Caco-2 (cell line): Measurements from ENCODE around the gene NCKAP5. TPM values are rescaled to one million over a fixed set of nuclear protein-coding genes. Genes with fewer than 3 reads are reported as not detected.

Source experiments
- BruUV-seq: library from RNA; stranded (reverse); fragments of 400-500 nt; replicated peaks from 2 replicates; lab custom pipeline; 2021; lab: Mats Ljungman, UMichigan
- CTCF ChIA-PET: fragments of 300-600 bp; sonication (Branson Sonifier 250); formaldehyde crosslinking; loops from one replicate; lab custom pipeline; 2022; ENCODE audit warnings: antibody characterized with exemption; lab: Charles Lee
- POLR2A ChIA-PET: fragments of 300-600 bp; sonication (Branson Sonifier 250); formaldehyde crosslinking; loops from one replicate; lab custom pipeline; 2022; ENCODE audit warnings: antibody characterized with exemption; lab: Charles Lee
- DNase-seq, 2 experiments: peaks; one replicate each; pipeline versions ENCODE4 v3.0.0 to v3.0.0-alpha.2; 2020 to 2022
- H3K27me3 ChIP-seq: replicated peaks from 2 replicates; pipeline ENCODE4 v1.6.0; 2011; ENCODE audit warnings: low read length; ENCODE audit not compliant: control insufficient read depth, insufficient read depth
- H3K36me3 ChIP-seq: 2 replicates; pipeline ENCODE4 v1.5.1; 2011; ENCODE audit warnings: low read length; ENCODE audit not compliant: control insufficient read depth, insufficient read depth
- H3K4me1 ChIP-seq: fragments of 250-450 bp; sonication (Bioruptor Pico); 2 replicates; pipeline ENCODE4 v1.5.1; 2020; ENCODE audit warnings: mild to moderate bottlenecking
- H3K4me3 ChIP-seq: 2 replicates; pipeline ENCODE4 v1.5.1; 2011; ENCODE audit warnings: low read depth, mild to moderate bottlenecking, control low read depth, low read length
- H3K9me3 ChIP-seq: fragments of 250-450 bp; sonication (Bioruptor Pico); 2 replicates; pipeline ENCODE4 v1.5.1; 2020; ENCODE audit warnings: mild to moderate bottlenecking, moderate library complexity
- H3K27ac Mint-ChIP-seq: one replicate; pipeline ENCODE4 v1.8.0; 2022; ENCODE audit warnings: mixed read lengths; ENCODE audit not compliant: unreplicated experiment
- H3K27me3 Mint-ChIP-seq: one replicate; pipeline ENCODE4 v1.8.0; 2022; ENCODE audit warnings: mixed read lengths; ENCODE audit not compliant: insufficient read depth, unreplicated experiment
- H3K36me3 Mint-ChIP-seq: one replicate; pipeline ENCODE4 v1.8.0; 2022; ENCODE audit warnings: mild to moderate bottlenecking, mixed read lengths; ENCODE audit not compliant: insufficient read depth, unreplicated experiment
- H3K4me1 Mint-ChIP-seq: one replicate; pipeline ENCODE4 v1.8.0; 2022; ENCODE audit warnings: low read depth, mixed read lengths; ENCODE audit not compliant: unreplicated experiment
- H3K4me3 Mint-ChIP-seq: one replicate; pipeline ENCODE4 v1.8.0; 2022; ENCODE audit warnings: mild to moderate bottlenecking, moderate library complexity, mixed read lengths; ENCODE audit not compliant: unreplicated experiment
- H3K9me3 Mint-ChIP-seq: one replicate; pipeline ENCODE4 v1.8.0; 2022; ENCODE audit warnings: mixed read lengths; ENCODE audit not compliant: unreplicated experiment
- CTCF ChIP-seq, 2 experiments: fragments of 200-600 bp in 1 of 2; IDR thresholded peaks; 1 replicate in 1 of 2; 2 replicates in 1 of 2; pipeline versions ENCODE4 v1.5.1 to v1.8.0; 2011 to 2022; ENCODE audit warnings: antibody characterized with exemption in 1 of 2, control low read depth in 1 of 2, inconsistent platforms in 1 of 2, low read depth in 1 of 2, low read length in 1 of 2, mild to moderate bottlenecking in 1 of 2, moderate library complexity in 1 of 2; ENCODE audit not compliant: insufficient read depth in 1 of 2, severe bottlenecking in 1 of 2, unreplicated experiment in 1 of 2
- intact Hi-C: fragments of 100-400 bp; cut with micrococcal nuclease; formaldehyde crosslinking; loops from one replicate; pipeline ENCODE4 v1.10.0; 2022; ENCODE audit not compliant: unreplicated experiment
- total RNA-seq: library from RNA; stranded (reverse); gene quantifications from 2 replicates; pipeline ENCODE4 v1.2.3, GENCODE V29; 2022

Gene NCKAP5
- total RNA-seq, 1 experiment from 2014 or later = 3.8 TPM

GRCh38 chr2:133265432-133265949 lies 302.8 kb downstream of the NCKAP5 start:
- Histone ChIP-seq H3K27me3 (no peaks in the 10 kb centered on the region), H3K4me3 (no peak overlapping the region), H3K4me1 (no peaks in the 10 kb centered on the region), H3K9me3 (no peaks in the 10 kb centered on the region), H3K36me3 (no peaks in the 10 kb centered on the region)
- Mint-ChIP-seq H3K36me3 (no peaks in the 10 kb centered on the region), H3K4me1 (peaks cover 15% of the 10 kb centered on the region), H3K27me3 (no peaks in the 10 kb centered on the region), H3K9me3 (no peaks in the 10 kb centered on the region), H3K27ac (no peak overlapping the region), H3K4me3 (peak overlapping the region; percentile 66)
- CTCF ChIA-PET = no interaction called here
- POLR2A ChIA-PET = no interaction called here
- no peak for DNase-seq
- intact Hi-C loops = loop anchor here (10.0 kb wide), 1 partner anchor 509 kb away; no protein-coding TSS in a partner anchor
- BruUV-seq = no TSS peak
- no peak for TF ChIP-seq CTCF (IDR thresholded peaks at IDR 0.05; ENCODE audit: insufficient read depth in 1 of 2, low read depth in 1 of 2, low read length in 1 of 2, severe bottlenecking in 1 of 2, unreplicated experiment in 1 of 2)

- Mint-ChIP-seq H3K27ac (no peak overlapping the region), H3K9me3 (no peaks in the 10 kb centered on the region), H3K36me3 (no peaks in the 10 kb centered on the region), H3K4me1 (peaks cover 15% of the 10 kb centered on the region), H3K4me3 (no peak overlapping the region), H3K27me3 (no peaks in the 10 kb centered on the region)
- ChIA-PET POLR2A (no interaction called here), CTCF (no interaction called here)
- H3K4me3 ChIP-seq = no peak overlapping the region
- H3K4me1 ChIP-seq = no peaks in the 10 kb centered on the region
- no peaks in the 10 kb centered on the region for H3K36me3 ChIP-seq
- no peaks in the 10 kb centered on the region for H3K9me3 ChIP-seq
- no peak for DNase-seq
- TF ChIP-seq CTCF (IDR thresholded peaks at IDR 0.05; ENCODE audit: insufficient read depth in 1 of 2, low read depth in 1 of 2, low read length in 1 of 2, severe bottlenecking in 1 of 2, unreplicated experiment in 1 of 2) = no peak
- intact Hi-C loops = loop anchor here (10.0 kb wide), 1 partner anchor 510 kb away; no protein-coding TSS in a partner anchor
- H3K27me3 ChIP-seq = no peaks in the 10 kb centered on the region
- BruUV-seq = no TSS peak
Observed at GRCh38 chr2:133264989-133265401, 303.3 kb downstream of the NCKAP5 start.

DNA sequence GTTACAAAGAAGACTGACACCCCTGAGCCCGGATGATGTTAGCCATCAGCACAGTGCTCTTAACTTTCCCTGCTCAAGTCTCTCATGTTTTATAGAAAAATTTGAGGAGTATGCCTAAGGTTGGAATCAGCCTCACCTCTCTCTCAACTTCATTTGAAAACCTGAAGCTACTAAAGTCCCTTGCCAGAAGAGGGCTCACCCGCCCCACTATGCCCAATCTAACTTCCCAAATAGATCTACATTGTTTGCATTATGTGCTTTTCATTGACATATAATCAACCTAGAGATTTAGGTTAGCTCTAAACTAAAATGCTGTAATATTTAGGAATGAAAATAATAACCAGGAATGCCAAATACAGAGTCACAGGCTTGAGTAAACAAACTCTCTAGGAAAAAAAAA lies 305.4 kb downstream of the NCKAP5 start:
- H3K4me3 ChIP-seq = no peak overlapping the region
- DNase-seq = no peak
- H3K4me1 Mint-ChIP-seq = peaks cover 15% of the 10 kb centered on the region
- TF ChIP-seq CTCF (IDR thresholded peaks at IDR 0.05; ENCODE audit: insufficient read depth in 1 of 2, low read depth in 1 of 2, low read length in 1 of 2, severe bottlenecking in 1 of 2, unreplicated experiment in 1 of 2) = peak in 1 of 2 experiments; percentile 25
- ChIA-PET CTCF (interaction anchor here (0.6 to 1.0 kb wide), 2 partner anchors 517 to 581 kb away, joined by 3 read pairs; no protein-coding TSS in a partner anchor), POLR2A (no interaction called here)
- no peaks in the 10 kb centered on the region for H3K36me3 Mint-ChIP-seq
- H3K27me3 Mint-ChIP-seq = peaks cover 3% of the 10 kb centered on the region
- no peak overlapping the region for H3K27ac Mint-ChIP-seq
- intact Hi-C loops = loop anchor here (1.0 to 10.0 kb wide), 3 partner anchors 298 to 581 kb away; no protein-coding TSS in a partner anchor
- no peaks in the 10 kb centered on the region for H3K9me3 Mint-ChIP-seq
- H3K9me3 ChIP-seq = no peaks in the 10 kb centered on the region
- no TSS peak for BruUV-seq
- H3K27me3 ChIP-seq = no peaks in the 10 kb centered on the region
- H3K4me1 ChIP-seq = no peaks in the 10 kb centered on the region
- no peaks in the 10 kb centered on the region for H3K36me3 ChIP-seq
- H3K4me3 Mint-ChIP-seq = no peak overlapping the region
